DOHH2 (cell line): ENCODE measurements around the gene FALEC.

Experiments used
- H3F3A ChIP-seq: fragments of 200-600 bp; sonication (generic), shearing (Covaris generic); 2 replicates; pipeline ENCODE4 v1.6.0; 2016; ENCODE audit warnings: antibody characterized with exemption, mild to moderate bottlenecking; ENCODE audit not compliant: control insufficient read depth, insufficient read depth
- H3K27ac ChIP-seq: fragments of 200-600 bp; sonication (generic); 2 replicates; pipeline ENCODE4 v1.5.1; 2014; ENCODE audit warnings: low read depth, mild to moderate bottlenecking, low read length, moderate library complexity
- H3K27me3 ChIP-seq: fragments of 200-600 bp; sonication (generic); 2 replicates; pipeline ENCODE4 v1.6.1; 2014; ENCODE audit warnings: mild to moderate bottlenecking, low read length, mixed read lengths; ENCODE audit not compliant: control insufficient read depth
- H3K36me3 ChIP-seq: fragments of 200-600 bp; sonication (generic); 2 replicates; pipeline ENCODE4 v1.6.1; 2014; ENCODE audit warnings: mild to moderate bottlenecking, low read length, moderate library complexity, mixed read lengths; ENCODE audit not compliant: control insufficient read depth
- H3K4me1 ChIP-seq: fragments of 200-600 bp; sonication (generic); 2 replicates; pipeline ENCODE4 v1.6.1; 2014; ENCODE audit warnings: mild to moderate bottlenecking, low read length, mixed read lengths; ENCODE audit not compliant: control insufficient read depth
- H3K4me2 ChIP-seq: fragments of 200-600 bp; sonication (generic); 2 replicates; pipeline ENCODE4 v1.6.0; 2014; ENCODE audit warnings: mild to moderate bottlenecking, low read length, moderate library complexity
- H3K4me3 ChIP-seq: fragments of 200-600 bp; sonication (generic); 2 replicates; pipeline ENCODE4 v1.5.1; 2014; ENCODE audit warnings: mild to moderate bottlenecking, low read length, mixed read lengths
- H3K79me2 ChIP-seq: fragments of 200-600 bp; sonication (generic); 2 replicates; pipeline ENCODE4 v1.6.1; 2014; ENCODE audit warnings: mild to moderate bottlenecking, low read length, mixed read lengths; ENCODE audit not compliant: control insufficient read depth
- H3K9me2 ChIP-seq: fragments of 200-600 bp; sonication (generic); replicated peaks from 2 replicates; pipeline ENCODE4 v1.6.1; 2014; ENCODE audit warnings: mild to moderate bottlenecking, low read length, mixed read lengths; ENCODE audit not compliant: control insufficient read depth
- H3K9me3 ChIP-seq: fragments of 200-600 bp; sonication (generic); 2 replicates; pipeline ENCODE4 v1.6.1; 2014; ENCODE audit warnings: antibody characterized with exemption, low read length, mixed read lengths; ENCODE audit not compliant: control insufficient read depth, insufficient read depth
- H4K20me1 ChIP-seq: fragments of 200-600 bp; sonication (generic); 2 replicates; pipeline ENCODE4 v1.6.0; 2014; ENCODE audit warnings: low read depth, mild to moderate bottlenecking, antibody characterized with exemption, low read length, moderate library complexity; ENCODE audit not compliant: control insufficient read depth, insufficient read depth
- CTCF ChIP-seq: fragments of 200-600 bp; sonication (generic); IDR thresholded peaks from one replicate; pipeline ENCODE4 v1.5.1; 2014; ENCODE audit warnings: antibody characterized with exemption, mild to moderate bottlenecking, low read depth, low read length; ENCODE audit not compliant: poor library complexity, severe bottlenecking
- EZH2phosphoT487 ChIP-seq: fragments of 200-600 bp; sonication (generic); IDR thresholded peaks from 2 replicates; pipeline ENCODE4 v1.6.1; 2017; ENCODE audit warnings: borderline replicate concordance, mild to moderate bottlenecking, antibody characterized with exemption, low read length, moderate library complexity, mixed read lengths

FALEC gene

GRCh38 chr1:150566589-150567340 lies 51.2 kb downstream of the FALEC start:
- H3K4me1 ChIP-seq, result peaks cover 96% of the 10 kb centered on the region
- no peak for TF ChIP-seq CTCF
- no peak for TF ChIP-seq EZH2phosphoT487
- no peaks in the 10 kb centered on the region for H3K9me3 ChIP-seq
- peaks cover 23% of the 10 kb centered on the region for H3K36me3 ChIP-seq
- peak overlapping the region; percentile 83 for H3K4me2 ChIP-seq
- peaks cover 45% of the 10 kb centered on the region for H3K79me2 ChIP-seq
- H3F3A ChIP-seq, result peaks cover 66% of the 10 kb centered on the region
- peak overlapping the region; percentile 59 for H3K4me3 ChIP-seq
- H3K27me3 ChIP-seq, result no peaks in the 10 kb centered on the region
- no peaks in the 10 kb centered on the region; the same call in 1 of the 2 replicates for H4K20me1 ChIP-seq
- H3K9me2 ChIP-seq, result no peaks in the 10 kb centered on the region
- peak overlapping the region; percentile 74 for H3K27ac ChIP-seq

- no peaks in the 10 kb centered on the region; the same call in 1 of the 2 replicates for H4K20me1 ChIP-seq
- peak overlapping the region; percentile 83 for H3K4me2 ChIP-seq
- TF ChIP-seq CTCF, result no peak
- no peak for TF ChIP-seq EZH2phosphoT487
- no peaks in the 10 kb centered on the region for H3K9me2 ChIP-seq
- H3F3A ChIP-seq, result peaks cover 62% of the 10 kb centered on the region
- no peaks in the 10 kb centered on the region for H3K9me3 ChIP-seq
- H3K36me3 ChIP-seq, result peaks cover 27% of the 10 kb centered on the region
- H3K4me3 ChIP-seq, result peak overlapping the region; percentile 59
- H3K27me3 ChIP-seq, result no peaks in the 10 kb centered on the region
- peaks cover 48% of the 10 kb centered on the region for H3K79me2 ChIP-seq
- peaks cover 91% of the 10 kb centered on the region for H3K4me1 ChIP-seq
- peak overlapping the region; percentile 74 for H3K27ac ChIP-seq
Observed at GRCh38 chr1:150567341-150567716, 51.8 kb downstream of the FALEC start.

GRCh38 chr1:150567717-150568593 lies 52.4 kb downstream of the FALEC start:
- peak overlapping the region; percentile 74 for H3K27ac ChIP-seq
- peak overlapping the region; percentile 83 for H3K4me2 ChIP-seq
- peaks cover 62% of the 10 kb centered on the region for H3F3A ChIP-seq
- no peaks in the 10 kb centered on the region; the same call in 1 of the 2 replicates for H4K20me1 ChIP-seq
- H3K4me3 ChIP-seq, result peak overlapping the region; percentile 59
- peak; percentile 7 for TF ChIP-seq CTCF
- TF ChIP-seq EZH2phosphoT487, result no peak
- H3K79me2 ChIP-seq, result peaks cover 54% of the 10 kb centered on the region
- peaks cover 91% of the 10 kb centered on the region for H3K4me1 ChIP-seq
- H3K36me3 ChIP-seq, result peaks cover 33% of the 10 kb centered on the region
- no peaks in the 10 kb centered on the region for H3K9me3 ChIP-seq
- H3K27me3 ChIP-seq, result no peaks in the 10 kb centered on the region
- H3K9me2 ChIP-seq, result no peaks in the 10 kb centered on the region
